D721Med (cell line): ENCODE measurements around the gene NANS.

Experiments used
- DNase-seq: peaks from one replicate; pipeline ENCODE4 v3.0.0; 2011; ENCODE audit warnings: low spot score; ENCODE audit not compliant: insufficient read length
- FAIRE-seq: peaks from 2 replicates; lab custom pipeline; 2011; peaks lifted over from hg19 to GRCh38; lab: Jason Lieb, UNC
- TF ChIP-seq, protein P1 (sequence below): IDR thresholded peaks from 2 replicates; pipeline ENCODE4 v1.5.1; 2012; ENCODE audit warnings: mild to moderate bottlenecking, control low read depth; ENCODE audit not compliant: insufficient read depth; ENCODE audit errors: missing control alignments

Gene NANS, protein sequence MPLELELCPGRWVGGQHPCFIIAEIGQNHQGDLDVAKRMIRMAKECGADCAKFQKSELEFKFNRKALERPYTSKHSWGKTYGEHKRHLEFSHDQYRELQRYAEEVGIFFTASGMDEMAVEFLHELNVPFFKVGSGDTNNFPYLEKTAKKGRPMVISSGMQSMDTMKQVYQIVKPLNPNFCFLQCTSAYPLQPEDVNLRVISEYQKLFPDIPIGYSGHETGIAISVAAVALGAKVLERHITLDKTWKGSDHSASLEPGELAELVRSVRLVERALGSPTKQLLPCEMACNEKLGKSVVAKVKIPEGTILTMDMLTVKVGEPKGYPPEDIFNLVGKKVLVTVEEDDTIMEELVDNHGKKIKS

DNA sequence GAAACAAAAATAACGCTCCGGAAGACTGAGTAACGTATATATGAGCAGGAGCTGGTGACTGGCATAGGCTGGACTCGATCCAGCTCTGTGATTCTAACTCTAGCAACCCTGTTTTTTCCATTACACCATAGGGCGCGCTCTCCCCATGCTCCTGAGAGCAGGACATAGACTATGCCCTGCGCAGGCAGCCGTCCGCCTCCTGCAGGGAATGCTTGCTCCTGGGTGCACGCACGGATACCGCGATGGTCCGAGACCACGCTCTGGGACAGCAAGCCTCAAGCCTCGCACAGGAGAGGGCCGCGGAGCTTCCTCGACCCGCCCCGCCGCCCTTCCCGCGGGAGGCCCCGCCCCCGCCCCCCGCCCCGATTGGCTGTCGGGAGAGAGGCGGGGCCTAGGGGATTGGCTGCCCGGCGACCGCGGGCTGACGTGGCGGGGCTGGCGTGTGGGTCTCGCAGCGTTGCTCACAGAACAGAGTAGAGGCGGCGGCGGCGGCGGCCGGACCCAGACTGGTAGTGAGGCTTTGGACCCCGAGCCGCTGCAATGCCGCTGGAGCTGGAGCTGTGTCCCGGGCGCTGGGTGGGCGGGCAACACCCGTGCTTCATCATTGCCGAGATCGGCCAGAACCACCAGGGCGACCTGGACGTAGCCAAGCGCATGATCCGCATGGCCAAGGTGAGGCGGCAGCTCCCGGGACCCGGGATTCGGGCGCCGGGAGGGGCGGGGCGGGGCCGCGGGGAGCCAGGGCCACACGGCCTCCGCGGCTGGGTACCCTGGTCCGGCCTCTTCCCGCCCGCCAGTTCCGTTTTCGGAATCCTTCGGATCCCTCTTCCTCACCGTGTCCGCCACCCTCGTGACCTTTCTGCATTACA is at the start of gene NANS:
Gene NANS (plus strand): TSS at position 464 of the 869 bp plus-strand sequence. CDS start 77 bp downstream, at position 541.
- FAIRE-seq (no peak), DNase-seq (peak; percentile 76)
- TF ChIP-seq, protein P1, sequence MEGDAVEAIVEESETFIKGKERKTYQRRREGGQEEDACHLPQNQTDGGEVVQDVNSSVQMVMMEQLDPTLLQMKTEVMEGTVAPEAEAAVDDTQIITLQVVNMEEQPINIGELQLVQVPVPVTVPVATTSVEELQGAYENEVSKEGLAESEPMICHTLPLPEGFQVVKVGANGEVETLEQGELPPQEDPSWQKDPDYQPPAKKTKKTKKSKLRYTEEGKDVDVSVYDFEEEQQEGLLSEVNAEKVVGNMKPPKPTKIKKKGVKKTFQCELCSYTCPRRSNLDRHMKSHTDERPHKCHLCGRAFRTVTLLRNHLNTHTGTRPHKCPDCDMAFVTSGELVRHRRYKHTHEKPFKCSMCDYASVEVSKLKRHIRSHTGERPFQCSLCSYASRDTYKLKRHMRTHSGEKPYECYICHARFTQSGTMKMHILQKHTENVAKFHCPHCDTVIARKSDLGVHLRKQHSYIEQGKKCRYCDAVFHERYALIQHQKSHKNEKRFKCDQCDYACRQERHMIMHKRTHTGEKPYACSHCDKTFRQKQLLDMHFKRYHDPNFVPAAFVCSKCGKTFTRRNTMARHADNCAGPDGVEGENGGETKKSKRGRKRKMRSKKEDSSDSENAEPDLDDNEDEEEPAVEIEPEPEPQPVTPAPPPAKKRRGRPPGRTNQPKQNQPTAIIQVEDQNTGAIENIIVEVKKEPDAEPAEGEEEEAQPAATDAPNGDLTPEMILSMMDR = no peak

- FAIRE-seq (no peak), DNase-seq (no peak)
- TF ChIP-seq, protein P1 = no peak
Observed at GRCh38 chr9:98007251-98007928, 49.1 kb upstream of the NANS start.

GRCh38 chr9:98008764-98009163 is 47.8 kb upstream of the NANS start:
- no peak for DNase-seq
- no peak for FAIRE-seq
- TF ChIP-seq, protein P1 = no peak

DNA sequence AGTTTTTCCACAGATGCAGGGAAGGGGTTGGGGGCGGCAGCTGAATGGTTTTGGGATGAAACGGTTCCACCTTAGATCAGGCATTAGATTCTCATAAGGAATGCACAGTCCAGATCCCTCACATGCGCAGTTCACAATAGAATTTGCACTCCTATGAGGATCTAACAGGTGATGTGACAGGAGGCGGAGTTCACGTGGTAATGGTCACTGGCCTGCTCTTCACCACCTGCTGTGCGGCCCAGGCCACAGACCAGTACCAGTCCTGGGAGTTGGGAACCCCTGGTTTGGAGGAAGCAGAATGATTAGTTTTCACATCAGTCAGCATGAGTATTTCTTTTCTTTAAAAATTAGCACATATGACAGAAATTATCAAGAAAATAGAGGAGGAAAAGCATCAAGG is 47.1 kb upstream of the NANS start:
- DNase-seq (no peak), FAIRE-seq (no peak)

DNA sequence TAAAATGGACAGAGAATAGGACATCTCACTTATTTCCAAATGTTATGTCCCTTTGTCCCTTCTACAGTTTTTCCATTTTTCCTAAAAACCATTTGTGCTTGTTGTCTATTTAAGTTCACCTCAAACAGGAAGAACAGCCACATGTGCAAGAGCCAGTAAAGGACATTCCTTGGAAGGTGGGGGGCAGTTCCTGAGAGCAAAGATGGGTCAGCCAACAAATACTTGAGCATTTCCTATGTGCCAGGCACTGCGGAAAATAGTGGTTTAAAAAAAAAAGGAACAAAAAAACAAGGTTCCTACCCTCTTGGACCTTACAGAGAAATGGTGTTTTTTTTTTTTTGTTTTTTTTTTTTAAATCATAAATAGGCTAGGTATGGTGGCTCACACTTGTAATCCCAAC is 46.6 kb upstream of the NANS start:
- FAIRE-seq = no peak
- no peak for DNase-seq
- TF ChIP-seq, protein P1 = no peak

More for the DNA sequence above, 47.1 kb upstream of the NANS start:
- TF ChIP-seq, protein P1 = no peak

- no peak for DNase-seq
- TF ChIP-seq, protein P1 = no peak
- no peak for FAIRE-seq
Observed at GRCh38 chr9:98010445-98010844, 46.1 kb upstream of the NANS start.
